Suppressor macrophage (primary cell): Measurements from ENCODE around the gene FGA.
"Not testable (repeated sequence)": the region's sequence is repeated elsewhere in the genome, so short reads cannot be mapped to it uniquely, and the experiment has no call there.

ENCODE experiments used
- DNase-seq, 4 experiments: peaks; one replicate each; pipeline ENCODE4 v3.0.0-alpha.2; 2020 to 2022

FGA gene

GRCh38 chr4:154606728-154607723, 16.5 kb upstream of the FGA start:
- no peak for DNase-seq

DNA sequence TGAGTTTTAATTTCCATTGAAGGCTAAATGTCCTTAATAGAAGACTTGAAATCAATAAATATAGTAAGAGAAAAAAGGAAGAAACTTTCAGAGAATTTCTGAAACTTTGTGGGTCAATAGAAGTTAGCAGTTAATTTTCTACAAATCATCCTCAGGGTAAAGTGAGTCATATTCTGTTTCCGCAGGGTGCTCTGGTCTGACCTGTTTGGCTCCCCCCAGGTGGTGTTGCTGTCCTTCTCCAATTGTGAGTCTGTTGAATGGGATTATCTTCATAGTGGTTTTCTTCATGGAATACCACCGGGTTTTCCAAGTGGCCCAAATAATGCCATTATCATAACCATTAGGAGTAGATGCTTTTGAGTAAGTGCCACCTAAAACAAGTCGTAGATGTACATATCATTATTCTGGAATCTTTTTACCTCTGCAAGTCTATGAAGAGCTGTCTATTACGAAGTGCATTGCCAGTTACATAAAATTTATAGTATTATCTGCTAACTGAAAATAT, 14.2 kb upstream of the FGA start:
- DNase-seq = no peak

DNA sequence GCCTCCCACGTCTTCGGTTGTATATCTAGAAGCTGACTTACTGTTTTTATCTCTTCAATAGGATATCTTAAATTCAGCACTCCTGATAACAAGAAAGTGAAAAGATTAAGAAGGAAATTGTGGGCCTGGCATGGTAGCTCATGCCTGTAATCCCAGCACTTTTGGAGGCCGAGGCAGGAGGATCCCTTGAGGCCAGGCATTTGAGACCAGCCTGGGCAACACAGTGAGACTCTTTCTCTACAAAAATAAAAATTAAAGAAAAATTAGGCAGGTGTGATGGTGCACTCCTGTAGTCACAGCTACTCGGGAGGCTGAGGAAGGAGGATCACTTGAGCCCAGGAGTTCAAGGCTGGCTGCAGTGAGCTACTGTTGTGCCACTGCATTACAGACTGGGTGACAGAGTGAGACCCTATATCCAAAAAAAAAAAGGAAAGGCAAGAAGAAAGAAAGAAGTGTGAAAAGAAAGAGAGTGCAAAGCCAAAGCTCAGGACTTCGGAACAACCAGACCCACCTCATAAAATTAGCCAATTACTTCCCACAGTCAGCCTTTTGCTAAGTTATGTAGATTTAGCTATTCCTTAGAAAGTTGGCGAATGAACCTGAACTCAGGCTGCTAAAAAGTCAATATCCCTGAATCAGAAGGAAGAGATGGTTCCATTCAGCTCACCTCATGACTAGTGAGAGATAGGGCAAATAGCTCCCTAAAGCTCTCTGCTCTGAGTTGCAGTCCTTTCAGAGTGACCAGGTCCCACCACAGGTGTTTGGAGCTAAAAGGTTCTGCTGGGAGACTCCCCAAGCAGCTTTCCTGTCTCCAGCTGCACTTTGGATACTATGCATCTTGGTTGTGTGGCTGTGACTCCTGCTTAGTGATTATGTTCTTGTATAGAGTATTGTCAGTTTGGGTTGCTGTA, 12.7 kb upstream of the FGA start:
- no peak for DNase-seq

DNA sequence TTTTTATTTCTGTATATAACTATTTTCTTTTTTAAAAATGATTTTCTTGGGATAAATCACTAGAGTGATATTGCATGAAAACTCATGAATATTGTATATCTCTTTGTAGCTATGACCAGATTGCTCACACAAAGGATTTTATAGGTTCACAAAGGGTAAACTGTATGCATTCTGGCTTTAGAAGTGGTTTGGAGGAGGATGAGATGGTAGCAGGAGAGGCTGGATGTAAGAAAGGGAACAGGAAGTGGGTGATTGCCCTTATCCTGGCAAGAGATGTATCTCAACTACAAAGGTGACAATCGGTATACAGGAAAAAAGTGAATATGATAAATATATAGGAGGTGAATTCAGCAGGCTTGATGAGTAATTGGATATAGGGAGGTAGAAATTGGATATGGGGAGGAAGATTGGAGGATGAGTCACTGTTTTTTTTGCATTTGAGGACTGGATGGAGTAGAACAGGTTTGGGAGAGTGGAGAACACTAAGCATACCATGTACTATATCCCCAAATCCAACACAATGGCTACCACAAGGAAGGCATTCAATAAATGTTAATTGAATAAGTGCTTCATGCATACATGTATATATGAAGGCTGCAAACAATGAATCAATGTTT, 12.0 kb upstream of the FGA start:
- DNase-seq = no peak

- no peak for DNase-seq
Observed at GRCh38 chr4:154597798-154598774, 7.5 kb upstream of the FGA start.

GRCh38 chr4:154597281-154597680, 6.7 kb upstream of the FGA start:
- DNase-seq = not testable (repeated sequence)

DNA sequence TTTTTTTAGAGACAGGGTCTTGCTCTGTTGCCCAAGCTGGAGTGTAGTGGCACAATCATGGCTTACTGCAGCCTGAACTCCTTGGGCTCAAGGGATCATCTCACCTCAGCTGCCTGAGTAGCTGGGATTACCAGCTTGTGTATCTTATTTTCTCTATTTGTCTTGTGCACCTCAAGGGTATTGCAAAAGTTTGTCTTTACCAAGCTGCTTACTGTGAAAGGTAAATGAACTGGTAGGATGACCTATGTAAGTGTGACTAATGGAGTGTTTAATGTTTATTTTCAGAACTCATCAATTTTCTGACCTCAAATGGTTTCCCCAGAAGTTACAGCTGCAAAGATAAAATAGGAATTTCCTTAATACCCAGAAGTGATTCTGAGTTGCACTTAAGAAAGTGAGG, 5.3 kb upstream of the FGA start:
- no peak for DNase-seq

- DNase-seq = not testable (repeated sequence)
Observed at GRCh38 chr4:154594343-154594742, 3.8 kb upstream of the FGA start.

DNA sequence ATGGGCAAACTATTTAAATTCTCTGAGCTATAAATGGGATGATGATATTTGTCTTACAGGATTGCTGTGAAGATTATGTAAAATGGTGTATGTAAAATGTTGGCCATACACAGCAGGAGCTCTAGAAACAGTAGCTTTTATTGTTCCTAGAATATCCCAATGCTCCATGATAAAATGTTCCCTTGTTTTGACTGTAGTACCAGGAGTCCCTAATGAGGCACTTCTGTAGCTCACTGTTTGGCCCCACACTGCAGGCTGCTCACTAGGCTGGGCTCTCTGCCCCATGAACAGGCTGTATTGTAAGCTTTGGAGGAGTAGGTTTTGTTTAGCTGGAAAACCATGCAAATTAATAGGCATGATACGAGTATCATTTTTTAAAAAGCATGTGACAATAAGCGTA, 3.3 kb upstream of the FGA start:
- no peak for DNase-seq

DNA sequence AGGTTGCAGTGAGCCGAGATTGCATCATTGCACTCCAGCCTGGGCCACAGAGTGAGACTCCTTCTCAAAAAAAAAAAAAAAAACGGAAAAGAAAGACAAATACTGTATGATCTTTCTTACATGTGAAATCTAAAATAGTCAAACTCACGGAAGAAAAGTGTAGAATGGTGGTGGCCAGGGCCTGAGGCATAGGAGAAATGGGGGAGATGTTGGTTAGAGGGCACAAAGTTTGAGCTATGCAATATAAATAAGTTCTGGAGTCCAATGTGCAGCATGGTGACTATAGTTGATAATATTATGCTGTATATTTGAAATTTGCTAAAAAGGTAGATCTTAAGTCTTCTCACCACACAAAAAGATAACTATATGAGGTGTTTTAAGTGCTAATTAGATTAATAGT, 1.3 kb upstream of the FGA start:
- no peak for DNase-seq

- no peak for DNase-seq
Observed at GRCh38 chr4:154589296-154590197, 995 bp downstream of the FGA start.

GRCh38 chr4:154588198-154588597, 2.3 kb downstream of the FGA start:
- no peak for DNase-seq

GRCh38 chr4:154586296-154587033, 4.1 kb downstream of the FGA start:
- DNase-seq = no peak

DNA sequence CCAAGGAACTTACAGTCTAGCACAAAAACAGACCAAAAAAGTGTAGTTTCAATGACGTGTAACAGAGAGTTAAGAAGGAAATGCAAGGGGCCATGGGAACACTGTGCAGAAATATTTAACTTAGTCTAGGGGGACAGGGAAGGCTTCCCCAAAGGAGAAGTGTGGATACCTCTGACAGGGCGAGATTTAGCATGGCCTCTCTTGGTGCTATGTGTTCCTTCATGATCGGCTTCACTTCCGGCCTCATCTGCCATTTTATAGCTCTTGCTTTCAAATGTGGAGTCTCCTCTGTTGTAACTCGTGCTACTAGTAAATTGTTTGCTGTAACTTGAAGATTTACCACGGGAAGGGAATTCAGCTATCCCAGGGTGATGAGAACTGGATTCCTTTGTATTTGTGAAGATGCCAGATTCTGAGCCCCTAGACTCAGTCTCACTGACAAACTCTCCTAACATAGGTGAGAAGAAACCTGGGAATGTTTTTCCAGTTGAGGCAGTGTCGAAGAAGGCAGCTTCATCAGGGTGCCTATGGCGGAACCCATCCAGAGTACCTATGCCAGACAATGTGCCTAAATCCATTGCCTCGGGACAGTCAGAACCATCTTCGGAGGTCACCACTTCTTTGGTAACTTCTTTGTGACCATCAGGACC, 5.0 kb downstream of the FGA start:
- no peak for DNase-seq

DNA sequence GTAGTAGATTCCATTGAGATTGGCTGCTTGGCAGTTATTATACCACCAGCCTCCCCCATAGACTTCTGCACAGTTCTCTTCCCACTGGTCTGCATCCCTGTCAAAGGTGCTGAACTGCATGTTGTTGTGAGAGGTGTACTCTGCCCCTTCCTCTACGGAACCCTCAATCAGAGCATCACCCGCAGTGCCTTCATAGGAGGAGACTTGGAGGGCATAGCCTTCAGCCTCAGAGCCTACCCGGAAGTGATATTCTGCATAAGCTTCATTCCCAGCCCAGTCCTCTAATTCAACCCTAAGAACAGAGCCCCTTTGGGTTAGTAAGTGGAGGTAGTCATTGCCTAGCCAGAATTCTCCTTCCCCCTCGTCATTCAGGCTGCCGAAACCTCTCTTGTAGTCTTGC, 6.3 kb downstream of the FGA start:
- no peak for DNase-seq

- no peak for DNase-seq
Observed at GRCh38 chr4:154583677-154584076, 6.9 kb downstream of the FGA start.

GRCh38 chr4:154583230-154583629, 7.3 kb downstream of the FGA start:
- DNase-seq = no peak

DNA sequence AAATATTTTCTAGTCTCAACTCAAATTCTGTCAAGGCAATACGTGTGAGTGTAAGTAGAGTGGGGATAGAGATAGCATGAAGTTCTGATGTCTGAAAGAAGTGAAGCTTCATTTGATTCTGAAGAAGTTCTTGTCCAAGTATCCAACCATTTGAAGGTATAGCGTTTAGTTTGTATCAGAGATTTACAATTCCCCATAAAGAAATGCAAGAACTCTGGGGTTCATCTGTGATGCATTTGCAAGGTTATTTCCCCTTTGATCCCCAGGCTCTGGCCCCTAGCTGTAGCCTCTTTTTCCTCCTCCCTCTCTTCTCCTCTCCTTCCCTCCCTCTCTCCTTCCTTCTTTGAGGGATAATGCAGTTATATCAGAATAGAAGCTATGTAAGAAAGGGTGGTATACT, 7.8 kb downstream of the FGA start:
- no peak for DNase-seq

GRCh38 chr4:154579927-154580326, 10.6 kb downstream of the FGA start:
- no peak for DNase-seq
